GM12874 (cell line): ENCODE measurements around the gene NHSL2.

ENCODE experiments used
- CTCF ChIP-seq: IDR thresholded peaks from 2 replicates; pipeline ENCODE4 v1.5.1; 2011; ENCODE audit warnings: low read depth, mild to moderate bottlenecking, control low read depth, low read length, moderate library complexity; ENCODE audit not compliant: insufficient read depth

NHSL2 gene

GRCh38 chrX:71913156-71913950, 2.7 kb downstream of the NHSL2 start:
- no peak for TF ChIP-seq CTCF

- no peak for TF ChIP-seq CTCF
Observed at GRCh38 chrX:71917621-71918343, 7.1 kb downstream of the NHSL2 start.

GRCh38 chrX:71919431-71919830, 8.8 kb downstream of the NHSL2 start:
- TF ChIP-seq CTCF = no peak

GRCh38 chrX:71919886-71920285, 9.2 kb downstream of the NHSL2 start:
- no peak for TF ChIP-seq CTCF

- no peak for TF ChIP-seq CTCF
Observed at GRCh38 chrX:71922686-71923085, 12.0 kb downstream of the NHSL2 start.

- no peak for TF ChIP-seq CTCF
Observed at GRCh38 chrX:71923516-71923915, 12.9 kb downstream of the NHSL2 start.

GRCh38 chrX:71927040-71927439, 16.4 kb downstream of the NHSL2 start:
- no peak for TF ChIP-seq CTCF
